ENCODE measurements around the gene DYNC1H1.

The DYNC1H1 gene

DNA sequence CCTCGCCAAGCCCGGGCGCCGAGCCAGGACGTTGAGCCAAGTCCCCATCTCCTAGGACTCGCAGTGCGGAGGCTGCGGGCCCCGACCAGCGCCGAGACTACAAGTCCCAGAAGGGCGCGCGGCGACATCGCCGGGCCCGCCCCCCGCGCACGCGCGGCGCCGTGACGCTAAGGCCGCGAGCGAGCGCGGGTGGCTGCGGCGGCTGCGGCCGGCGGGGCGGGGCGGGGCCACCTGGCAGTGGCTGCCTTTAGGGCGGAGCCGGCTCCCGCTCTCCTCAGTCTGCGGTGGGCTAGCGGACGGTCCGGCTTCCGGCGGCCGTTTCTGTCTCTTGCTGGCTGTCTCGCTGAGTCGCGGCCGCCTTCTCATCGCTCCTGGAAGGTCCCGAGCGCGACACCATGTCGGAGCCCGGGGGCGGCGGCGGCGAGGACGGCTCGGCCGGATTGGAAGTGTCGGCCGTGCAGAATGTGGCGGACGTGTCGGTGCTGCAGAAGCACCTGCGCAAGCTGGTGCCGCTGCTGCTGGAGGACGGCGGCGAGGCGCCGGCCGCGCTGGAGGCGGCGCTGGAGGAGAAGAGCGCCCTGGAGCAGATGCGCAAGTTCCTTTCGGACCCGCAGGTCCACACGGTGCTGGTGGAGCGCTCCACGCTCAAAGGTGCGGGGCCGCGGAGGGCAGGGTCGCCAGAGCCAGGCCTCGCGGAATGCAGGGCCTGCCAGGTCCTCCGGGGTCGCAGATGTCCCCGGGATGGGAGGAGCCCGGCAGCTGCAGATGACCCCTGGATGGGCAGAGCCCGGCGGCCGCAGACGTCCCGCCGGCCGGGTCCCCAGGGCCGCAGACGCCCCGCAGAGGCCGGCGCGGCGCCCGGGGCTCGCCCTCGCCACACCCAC, at the start of gene DYNC1H1:
DYNC1H1 (plus strand) TSS at position 277 of the 884 bp plus-strand sequence; CDS start at position 396, 119 bp downstream.
- DNase-seq (ENCODE audit: low read depth) = no peak

- no peak for DNase-seq (ENCODE audit: low read depth)
Measured at GRCh38 chr14:101915871-101916815, 48.2 kb upstream of the DYNC1H1 start.

- DNase-seq (ENCODE audit: low read depth) = no peak
Measured at GRCh38 chr14:101916816-101917412, 47.5 kb upstream of the DYNC1H1 start.

GRCh38 chr14:101917413-101918017, 46.9 kb upstream of the DYNC1H1 start:
- DNase-seq (ENCODE audit: low read depth) = no peak

- DNase-seq (ENCODE audit: low read depth) = no peak
Measured at GRCh38 chr14:101918065-101918989, 46.0 kb upstream of the DYNC1H1 start.

DNA sequence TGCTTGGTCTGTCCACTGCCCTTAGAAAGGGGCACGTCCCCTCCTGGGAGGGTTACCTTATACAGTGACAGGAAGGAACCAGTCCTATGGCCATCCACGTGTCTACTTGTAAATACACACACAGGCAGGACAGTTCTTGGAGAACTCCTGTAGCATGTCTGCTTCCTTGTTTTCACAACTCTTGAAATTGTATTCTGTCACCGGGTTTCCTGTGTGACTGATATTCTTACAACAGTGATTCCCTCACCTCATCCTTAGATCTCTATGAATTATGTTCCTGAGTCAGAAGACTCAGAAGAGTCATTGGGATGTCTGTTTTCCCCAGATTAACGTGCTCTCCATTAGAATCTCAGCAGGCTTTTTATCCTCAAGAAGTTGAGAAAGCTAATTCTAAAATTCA, 44.1 kb upstream of the DYNC1H1 start:
- no peak for DNase-seq (ENCODE audit: low read depth)

GRCh38 chr14:101922866-101923265, 41.5 kb upstream of the DYNC1H1 start:
- DNase-seq (ENCODE audit: low read depth) = no peak

DNA sequence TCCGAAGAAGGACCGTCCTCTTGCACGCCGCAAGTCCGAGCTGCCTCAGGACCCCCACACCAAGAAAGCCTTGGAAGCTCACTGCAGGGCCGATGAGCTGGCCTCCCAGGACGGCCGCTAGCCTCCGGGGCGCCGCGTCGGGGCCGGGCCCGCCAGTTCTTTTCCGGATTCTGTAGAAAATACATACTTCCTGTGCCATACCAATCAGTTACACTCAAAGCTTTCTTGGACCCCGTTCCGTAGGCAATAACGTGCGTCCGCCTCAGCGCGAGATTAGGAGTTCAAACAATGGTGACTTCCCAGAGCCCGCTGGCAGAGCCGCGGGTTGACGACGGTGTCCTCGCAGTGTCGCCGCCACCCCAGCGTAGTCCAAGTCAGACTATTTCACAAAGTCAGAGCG, 39.2 kb upstream of the DYNC1H1 start:
- DNase-seq (ENCODE audit: low read depth) = no peak

GRCh38 chr14:101926085-101926484, 38.3 kb upstream of the DYNC1H1 start:
- no peak for DNase-seq (ENCODE audit: low read depth)

DNA sequence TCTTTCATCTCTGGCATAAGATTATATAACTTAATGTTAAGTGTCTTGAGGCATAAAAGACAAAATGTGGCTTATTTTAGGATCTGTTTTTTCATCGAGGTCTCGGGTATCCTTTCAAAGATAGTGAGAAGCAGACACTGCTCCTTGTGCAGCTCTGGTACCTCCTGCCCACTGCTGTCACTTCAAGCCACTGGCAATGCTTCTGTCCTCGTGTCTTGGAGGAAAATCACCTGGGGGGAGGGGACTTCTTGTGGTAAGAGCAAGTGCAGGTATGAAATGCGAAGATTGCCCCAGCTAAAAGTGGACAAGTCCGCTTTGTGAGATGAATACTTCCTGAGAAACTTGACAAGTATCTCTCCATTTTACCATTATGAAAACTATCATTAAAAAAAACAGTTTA, 37.8 kb upstream of the DYNC1H1 start:
- DNase-seq (ENCODE audit: low read depth) = no peak

DNA sequence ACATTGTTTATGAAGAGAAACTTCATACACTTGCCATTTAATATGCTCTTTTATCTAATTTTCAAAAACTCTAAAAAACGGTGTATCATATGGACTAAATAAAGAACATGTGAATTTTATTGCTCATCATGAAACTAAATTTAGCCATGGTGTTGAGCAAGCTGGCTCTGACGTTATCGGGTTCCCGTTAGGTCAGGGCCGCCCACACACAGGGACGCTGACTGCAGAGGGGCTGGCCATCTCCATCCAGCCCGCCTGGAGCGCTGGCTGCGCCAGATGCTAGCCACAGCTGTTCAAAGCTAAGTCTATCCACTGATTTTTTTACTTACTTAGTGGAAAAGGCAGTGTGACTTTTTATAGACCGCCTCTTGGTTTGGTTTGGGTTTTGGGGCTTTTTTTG, 36.5 kb upstream of the DYNC1H1 start:
- no peak for DNase-seq (ENCODE audit: low read depth)

DNA sequence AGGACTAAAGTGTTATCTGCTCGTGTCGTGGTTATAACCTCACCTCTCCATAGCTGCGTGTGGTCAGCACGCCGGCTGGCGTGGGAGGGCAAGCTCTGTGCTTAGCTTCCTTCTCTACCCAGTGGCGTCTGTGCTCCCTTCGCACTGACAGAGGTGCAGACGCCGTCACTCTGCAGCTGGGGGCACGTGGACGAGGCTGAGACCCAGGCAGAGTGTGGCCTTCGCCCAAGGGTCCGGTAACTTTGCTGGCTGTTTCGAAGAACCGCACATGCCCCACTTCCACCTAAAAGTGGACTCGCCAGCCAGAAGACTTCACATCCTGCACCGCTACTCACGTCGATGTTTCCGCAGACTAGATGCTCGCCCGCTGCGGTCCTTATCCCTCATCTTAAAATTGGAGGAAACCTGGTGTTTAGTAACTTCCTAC, 35.9 kb upstream of the DYNC1H1 start:
- no peak for DNase-seq (ENCODE audit: low read depth)

DNA sequence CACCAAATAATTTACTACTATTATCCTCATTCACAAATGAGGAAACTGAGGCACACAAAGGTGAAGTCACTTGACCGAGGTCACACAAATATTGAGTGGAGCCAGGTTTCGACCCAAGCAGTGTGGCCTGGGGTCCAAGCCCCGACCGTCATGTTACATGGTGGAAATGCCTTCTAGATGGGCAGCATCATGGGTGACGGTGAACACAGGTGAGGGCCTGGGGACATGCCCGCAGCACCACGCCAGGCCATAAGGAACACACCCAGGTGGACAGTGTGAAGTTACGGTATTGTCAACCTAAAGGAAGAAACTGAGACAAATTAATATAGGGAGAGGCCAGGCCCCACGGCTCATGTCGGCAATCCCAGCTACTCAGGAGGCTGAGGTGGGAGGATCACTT, 35.3 kb upstream of the DYNC1H1 start:
- no peak for DNase-seq (ENCODE audit: low read depth)

DNA sequence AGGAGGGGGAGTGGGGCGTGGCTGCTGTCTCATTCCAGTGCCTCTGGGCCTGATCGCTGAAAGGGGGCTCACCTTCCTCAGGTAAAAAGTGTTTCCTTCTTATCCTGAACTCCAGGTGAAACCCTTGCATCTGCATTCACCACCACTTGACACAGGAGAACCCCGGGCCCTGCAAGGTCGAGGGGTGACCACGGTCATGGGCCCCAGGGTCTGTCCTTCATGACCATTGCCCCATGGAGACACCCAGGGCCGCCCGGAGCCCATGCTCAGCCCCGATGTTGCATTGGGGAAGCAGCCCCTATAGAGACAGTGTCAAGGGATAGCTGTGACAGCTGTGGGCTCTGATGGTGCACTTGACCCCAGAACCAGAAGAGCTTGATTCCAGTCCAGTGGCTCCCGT, 34.4 kb upstream of the DYNC1H1 start:
- no peak for DNase-seq (ENCODE audit: low read depth)

DNA sequence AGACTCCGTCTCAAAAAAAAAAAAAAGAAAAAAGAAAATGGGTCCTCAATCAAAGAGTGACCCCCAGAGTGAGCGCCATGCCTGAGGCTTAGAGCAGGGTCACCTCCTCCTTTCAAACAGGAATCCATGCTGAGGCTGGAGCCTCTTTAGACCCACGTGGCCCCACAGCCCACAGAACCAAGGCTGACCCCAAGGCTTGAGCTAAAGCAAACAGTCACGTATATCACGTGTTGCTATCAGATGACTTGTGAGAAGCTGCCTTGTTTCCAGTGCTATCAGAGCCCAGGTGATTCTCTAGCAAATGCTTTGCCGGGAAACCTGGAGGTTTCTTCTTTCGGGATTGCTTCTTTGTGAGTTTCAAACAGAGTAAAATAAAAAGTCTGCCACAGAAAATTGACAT, 31.7 kb upstream of the DYNC1H1 start:
- no peak for DNase-seq (ENCODE audit: low read depth)

DNA sequence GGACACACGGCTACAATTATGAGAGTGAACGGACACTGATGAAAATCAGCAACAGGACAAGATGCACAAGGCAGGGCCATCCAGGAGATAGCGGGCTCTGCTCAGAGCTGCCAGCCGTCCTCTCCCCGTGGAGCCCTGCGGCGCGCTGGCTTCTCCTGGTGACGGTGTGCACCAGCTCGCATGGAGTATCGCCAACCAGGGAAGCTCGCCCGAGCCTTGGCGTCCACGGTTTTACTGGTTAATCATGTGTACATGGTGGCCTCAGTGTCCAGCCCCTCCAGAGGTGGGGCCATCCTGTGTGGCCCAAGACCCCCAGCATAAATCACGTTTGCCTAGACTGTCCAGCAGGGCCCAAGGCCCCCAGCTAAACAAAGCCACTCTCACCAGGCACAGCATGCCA, 31.2 kb upstream of the DYNC1H1 start:
- no peak for DNase-seq (ENCODE audit: low read depth)

DNA sequence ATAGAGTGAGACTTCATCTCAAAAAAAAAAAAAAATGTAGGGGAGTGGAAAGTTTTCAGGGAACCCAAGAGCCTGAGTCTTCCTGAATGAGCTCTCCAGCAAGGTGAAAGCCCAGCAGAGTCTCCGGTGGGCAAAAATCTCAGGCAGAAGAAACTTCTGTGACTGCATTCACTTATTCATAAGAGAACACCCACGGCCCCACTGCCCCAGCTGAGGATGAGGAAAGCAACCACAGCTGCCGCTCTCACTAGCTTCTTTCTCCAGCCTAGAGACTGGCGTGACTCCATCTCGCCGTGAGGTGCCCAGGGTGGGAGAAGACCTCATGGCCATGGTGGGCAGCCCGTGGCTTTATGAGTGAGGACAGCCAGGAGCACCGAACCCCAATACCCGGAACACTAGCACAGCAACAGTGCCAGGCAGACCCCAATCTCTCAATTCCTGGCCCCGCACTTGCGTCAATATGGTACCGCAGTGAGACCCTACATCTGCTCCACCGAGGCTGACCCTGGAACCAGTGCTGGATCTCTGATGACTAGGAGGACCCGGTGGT, 29.7 kb upstream of the DYNC1H1 start:
- DNase-seq (ENCODE audit: low read depth) = no peak

- DNase-seq (ENCODE audit: low read depth) = no peak
Measured at GRCh38 chr14:101937926-101938767, 26.2 kb upstream of the DYNC1H1 start.

DNA sequence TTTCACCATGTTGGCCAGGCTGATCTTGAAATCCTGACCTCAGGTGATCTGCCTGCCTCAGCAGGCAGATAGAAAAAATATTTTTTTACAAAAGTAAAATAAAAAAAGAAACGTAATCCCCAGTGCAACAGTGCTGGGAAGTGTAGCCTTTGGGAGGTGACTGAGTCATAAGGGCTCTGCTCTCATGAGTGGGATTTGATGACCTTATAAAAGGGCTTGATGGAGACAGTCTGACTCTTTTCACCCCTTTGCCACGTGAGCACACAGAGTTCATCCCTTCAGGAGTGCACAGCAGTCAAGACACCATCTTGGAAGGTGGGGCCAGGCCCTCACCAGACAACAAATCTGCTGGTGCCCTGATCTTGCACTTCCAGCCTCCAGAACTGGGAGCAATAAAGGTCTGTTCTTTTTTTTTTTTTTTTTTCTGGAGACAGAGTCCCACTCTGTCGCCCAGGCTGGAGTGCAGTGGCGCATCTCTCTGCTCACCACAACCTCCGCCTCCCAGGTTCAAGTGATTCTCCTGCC, 24.7 kb upstream of the DYNC1H1 start:
- no peak for DNase-seq (ENCODE audit: low read depth)
